SH-SY5Y (cell line): ENCODE results near the gene PSME1.

Experiments
- GATA2 ChIP-seq: IDR thresholded peaks from 2 replicates; pipeline ENCODE4 v1.6.1; 2011; ENCODE audit warnings: mild to moderate bottlenecking, low read depth, low read length
- GATA3 ChIP-seq: IDR thresholded peaks from 2 replicates; pipeline ENCODE4 v1.6.1; 2011; ENCODE audit warnings: low read depth, mild to moderate bottlenecking, low read length, moderate library complexity

Gene PSME1

DNA sequence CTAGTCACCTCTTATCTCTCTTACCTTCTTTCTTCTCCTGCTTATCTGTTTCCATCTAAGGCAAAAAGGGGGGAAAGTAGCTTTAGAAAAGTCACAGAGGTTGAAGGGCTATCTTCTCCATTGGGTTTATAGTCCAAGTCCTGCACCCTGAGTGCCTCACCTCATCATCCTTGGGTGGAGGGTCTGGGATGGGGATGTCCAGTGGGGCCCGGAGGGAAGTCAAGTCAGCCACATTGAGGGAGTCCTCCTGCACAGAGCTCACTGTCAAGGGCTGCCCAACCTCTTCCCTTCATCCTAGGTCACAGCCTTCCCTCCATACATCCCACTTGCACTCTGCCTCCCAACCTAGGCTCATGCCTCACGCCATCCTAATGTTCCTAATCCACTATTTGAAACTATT, 9.2 kb downstream of the PSME1 start:
- TF ChIP-seq GATA2 (no peak), GATA3 (no peak)

DNA sequence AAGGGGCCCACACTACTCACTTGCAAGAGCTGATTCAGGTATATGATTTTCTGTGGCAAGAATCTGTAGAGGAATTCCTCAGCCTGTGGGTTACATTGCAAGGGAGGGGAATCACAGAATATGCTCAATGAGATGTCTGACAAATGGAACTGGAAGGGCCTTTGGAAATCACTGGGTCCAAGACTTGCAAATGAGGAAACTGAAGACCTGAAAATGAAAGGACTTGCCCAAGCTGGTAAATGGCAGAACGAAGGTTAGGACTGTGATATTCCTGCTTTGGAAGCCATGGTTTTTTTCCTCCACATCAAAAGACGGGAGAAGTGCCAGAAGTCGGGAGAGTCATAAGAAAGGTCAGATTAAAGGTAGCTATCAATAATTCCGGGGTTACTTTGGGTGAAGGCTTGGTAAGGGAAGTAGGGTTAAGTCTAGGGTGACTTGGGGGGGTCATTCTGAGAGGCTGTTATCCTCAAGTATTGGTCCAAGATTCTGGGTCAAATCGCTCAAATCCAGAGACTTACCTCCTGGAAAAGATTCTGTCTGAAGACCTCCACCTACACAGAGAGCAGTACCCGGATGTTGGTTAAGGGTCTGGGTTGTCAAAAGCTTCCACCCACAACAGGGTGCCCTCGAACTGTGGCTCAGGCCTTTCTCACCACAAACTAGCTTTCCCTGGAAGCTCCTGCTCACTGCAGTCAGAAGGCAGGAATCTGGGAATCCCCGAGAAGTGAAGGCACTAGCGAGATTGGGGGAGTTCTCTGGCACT, 9.9 kb downstream of the PSME1 start:
- TF ChIP-seq GATA2 (no peak), GATA3 (no peak)

DNA sequence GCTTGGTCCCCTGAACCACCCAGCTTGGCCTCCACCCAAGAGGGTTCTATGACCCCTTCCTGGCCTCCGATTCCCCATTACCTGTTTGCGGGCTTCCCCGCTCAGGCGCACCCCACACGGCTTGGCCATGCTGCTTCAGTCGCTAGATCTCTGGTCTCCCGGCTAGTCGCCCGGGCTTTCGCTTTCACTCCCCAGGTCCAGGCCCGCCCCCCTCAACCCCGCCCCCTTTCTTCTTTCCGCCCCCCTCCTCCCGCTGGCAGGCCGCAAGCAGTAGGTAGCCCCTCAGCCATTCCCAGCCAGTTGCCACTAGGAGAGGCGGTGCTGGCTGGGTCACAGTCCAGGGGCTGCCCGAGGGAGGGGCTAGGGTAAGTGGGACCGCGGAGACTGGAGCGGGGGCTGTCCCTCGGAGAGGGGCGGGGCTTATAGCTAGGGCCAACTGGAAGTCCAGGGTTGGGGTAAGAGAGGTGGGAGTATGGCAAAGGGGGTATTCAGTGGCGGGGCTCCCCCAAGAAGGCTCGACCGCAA, 10.5 kb downstream of the PSME1 start, which contains the start of gene PSME2:
Gene PSME2 (minus strand): TSS at position 158 of the 525 bp plus-strand sequence. CDS start 29 bp downstream, at position 129.
- TF ChIP-seq GATA2 = no peak
- TF ChIP-seq GATA3 = no peak

DNA sequence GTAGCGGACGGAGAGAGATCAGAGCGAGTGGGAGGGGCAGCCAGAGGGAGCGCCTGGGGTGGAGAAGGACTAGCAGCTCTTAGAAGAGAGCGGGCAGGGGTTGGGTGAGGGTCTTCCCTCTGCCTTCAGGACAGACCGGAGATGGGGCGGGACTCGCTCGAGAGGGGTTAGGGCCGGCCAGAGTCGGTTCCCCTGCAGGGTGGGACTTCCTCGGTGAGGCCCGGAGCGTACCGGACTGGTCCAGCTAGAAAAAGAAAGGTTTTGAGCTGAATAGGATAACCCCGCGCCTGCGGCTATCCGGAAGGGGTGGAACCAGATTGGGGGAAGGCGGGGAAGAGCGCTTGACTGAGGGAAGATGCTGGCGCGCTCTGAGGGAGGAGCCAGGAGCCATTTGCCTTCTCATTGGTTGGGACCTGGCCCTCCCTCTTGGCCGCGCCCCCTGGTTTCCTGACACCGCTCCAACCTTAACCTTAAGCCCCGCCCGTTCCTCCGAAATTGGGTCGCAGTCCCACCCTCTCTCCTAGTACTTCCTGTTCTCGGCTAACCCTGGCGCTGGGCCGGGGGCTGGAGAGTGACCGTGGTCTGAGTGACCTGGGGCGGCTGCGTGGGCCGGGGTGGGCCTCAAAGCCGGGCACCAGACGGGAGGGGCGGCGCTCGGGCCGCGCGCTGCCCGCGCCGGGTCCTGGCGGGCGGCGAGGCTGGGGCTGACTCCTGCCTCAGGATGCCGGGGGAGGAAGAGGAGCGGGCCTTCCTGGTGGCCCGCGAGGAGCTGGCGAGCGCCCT, 11.2 kb downstream of the PSME1 start, which contains the start of gene RNF31:
Gene RNF31 (plus strand): TSS at position 521 of the 783 bp plus-strand sequence. CDS start 201 bp downstream, at position 722.
- TF ChIP-seq GATA3 = no peak

DNA sequence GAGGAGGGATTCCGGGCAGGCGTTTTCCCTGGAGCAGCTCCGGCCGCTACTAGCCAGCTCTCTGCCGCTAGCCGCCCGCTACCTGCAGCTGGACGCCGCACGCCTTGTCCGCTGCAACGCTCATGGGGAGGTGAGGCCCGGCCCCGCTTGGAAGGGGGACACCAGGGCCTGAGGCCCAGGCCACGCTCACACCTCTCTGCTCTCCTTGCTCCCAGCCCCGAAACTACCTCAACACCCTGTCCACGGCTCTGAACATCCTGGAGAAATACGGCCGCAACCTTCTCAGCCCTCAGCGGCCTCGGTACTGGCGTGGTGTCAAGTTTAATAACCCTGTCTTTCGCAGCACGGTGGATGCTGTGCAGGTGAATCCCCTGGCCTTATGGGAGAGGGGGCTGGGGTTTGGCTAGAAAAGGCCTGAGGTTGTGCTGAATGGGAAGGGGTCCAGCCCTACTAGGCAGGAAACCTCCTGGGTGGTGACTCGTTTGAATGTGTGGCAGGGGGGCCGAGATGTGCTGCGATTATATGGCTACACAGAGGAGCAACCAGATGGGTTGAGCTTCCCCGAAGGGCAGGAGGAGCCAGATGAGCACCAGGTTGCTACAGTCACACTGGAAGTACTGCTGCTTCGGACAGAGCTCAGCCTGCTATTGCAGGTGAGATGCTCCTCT, 11.9 kb downstream of the PSME1 start:
- no peak for TF ChIP-seq GATA3
- no peak for TF ChIP-seq GATA2

DNA sequence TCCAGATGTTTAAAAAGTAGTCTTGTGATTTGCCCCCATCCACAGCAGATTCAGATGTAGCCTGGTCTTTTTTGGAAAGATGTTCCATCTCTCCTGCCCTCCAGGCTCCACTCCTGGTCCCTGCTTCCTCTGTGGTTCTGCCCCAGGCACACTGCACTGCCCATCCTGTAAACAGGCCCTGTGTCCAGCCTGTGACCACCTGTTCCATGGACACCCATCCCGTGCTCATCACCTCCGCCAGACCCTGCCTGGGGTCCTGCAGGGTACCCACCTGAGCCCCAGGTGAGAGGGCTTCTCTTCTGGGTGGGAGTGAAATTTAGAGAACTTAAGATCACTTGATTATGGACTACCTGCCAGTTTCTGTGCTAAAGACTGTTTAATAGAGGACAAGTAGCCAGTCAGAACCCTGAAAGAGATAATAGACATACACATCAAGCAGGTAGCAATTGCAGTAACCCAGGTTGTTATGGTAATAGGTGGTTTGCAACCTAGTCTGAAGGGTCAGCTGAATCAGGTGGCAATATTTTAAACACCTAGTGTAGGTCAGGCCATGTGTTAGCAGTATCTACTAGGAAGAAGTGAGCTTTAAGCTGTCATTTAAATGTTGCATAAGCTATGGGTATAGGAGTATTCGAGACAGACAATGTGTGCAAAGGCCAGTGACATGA, 13.4 kb downstream of the PSME1 start:
- TF ChIP-seq GATA2 (no peak), GATA3 (no peak)

DNA sequence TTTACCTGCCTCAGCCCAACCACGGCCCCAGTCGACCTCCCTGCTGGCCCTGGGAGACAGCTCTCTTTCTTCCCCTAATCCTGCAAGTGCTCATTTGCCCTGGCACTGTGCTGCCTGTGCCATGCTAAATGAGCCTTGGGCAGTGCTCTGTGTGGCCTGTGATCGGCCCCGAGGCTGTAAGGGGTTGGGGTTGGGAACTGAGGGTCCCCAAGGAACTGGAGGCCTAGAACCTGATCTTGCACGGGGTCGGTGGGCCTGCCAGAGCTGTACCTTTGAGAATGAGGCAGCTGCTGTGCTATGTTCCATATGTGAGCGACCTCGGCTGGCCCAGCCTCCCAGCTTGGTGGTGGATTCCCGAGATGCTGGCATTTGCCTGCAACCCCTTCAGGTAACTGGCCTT, 14.1 kb downstream of the PSME1 start:
- no peak for TF ChIP-seq GATA3

DNA sequence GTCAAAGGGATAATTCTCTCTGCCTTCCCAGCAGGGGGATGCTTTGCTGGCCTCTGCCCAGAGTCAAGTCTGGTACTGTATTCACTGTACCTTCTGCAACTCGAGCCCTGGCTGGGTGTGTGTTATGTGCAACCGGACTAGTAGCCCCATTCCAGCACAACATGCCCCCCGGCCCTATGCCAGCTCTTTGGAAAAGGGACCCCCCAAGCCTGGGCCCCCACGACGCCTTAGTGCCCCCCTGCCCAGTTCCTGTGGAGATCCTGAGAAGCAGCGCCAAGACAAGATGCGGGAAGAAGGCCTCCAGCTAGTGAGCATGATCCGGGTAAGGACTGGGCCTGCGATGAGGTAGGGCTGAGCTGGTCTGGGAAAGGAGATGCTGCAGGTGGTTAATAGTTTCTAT, 14.6 kb downstream of the PSME1 start:
- no peak for TF ChIP-seq GATA2
- TF ChIP-seq GATA3 = no peak

DNA sequence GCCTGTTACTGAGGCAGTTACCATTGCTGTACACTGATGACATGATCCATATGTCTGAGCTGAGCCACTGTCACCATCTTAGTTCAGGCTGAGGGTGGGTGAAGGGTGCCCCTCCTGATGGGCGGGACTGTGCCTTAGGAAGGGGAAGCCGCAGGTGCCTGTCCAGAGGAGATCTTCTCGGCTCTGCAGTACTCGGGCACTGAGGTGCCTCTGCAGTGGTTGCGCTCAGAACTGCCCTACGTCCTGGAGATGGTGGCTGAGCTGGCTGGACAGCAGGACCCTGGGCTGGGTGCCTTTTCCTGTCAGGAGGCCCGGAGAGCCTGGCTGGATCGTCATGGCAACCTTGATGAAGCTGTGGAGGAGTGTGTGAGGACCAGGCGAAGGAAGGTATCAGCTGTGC, 15.0 kb downstream of the PSME1 start:
- TF ChIP-seq GATA3 = no peak
- no peak for TF ChIP-seq GATA2

DNA sequence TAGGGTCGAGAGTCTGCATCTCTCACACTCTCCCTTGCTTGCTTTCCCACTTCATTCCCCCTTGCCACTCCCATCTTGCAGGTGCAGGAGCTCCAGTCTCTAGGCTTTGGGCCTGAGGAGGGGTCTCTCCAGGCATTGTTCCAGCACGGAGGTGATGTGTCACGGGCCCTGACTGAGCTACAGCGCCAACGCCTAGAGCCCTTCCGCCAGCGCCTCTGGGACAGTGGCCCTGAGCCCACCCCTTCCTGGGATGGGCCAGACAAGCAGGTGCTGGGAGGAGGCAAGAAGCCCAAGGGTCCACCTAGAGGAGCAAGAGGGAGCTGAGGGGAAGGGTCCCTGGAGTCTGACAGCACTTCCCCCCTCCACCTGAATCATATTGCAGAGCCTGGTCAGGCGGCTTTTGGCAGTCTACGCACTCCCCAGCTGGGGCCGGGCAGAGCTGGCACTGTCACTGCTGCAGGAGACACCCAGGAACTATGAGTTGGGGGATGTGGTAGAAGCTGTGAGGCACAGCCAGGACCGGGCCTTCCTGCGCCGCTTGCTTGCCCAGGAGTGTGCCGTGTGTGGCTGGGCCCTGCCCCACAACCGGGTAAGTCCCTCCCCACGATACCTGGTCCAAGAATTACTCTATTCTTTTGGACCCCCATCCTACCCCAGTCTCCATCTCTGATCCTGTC, 15.5 kb downstream of the PSME1 start:
- TF ChIP-seq GATA3 (no peak), GATA2 (no peak)

DNA sequence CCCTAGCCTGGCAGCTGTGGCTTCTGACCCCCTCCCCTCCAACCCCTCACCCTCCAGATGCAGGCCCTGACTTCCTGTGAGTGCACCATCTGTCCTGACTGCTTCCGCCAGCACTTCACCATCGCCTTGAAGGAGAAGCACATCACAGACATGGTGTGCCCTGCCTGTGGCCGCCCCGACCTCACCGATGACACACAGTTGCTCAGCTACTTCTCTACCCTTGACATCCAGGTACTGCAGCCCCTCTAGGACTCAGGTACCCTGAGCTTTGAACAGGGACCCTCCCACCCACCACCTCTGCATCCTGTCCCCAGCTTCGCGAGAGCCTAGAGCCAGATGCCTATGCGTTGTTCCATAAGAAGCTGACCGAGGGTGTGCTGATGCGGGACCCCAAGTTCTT, 19.1 kb downstream of the PSME1 start:
- TF ChIP-seq GATA2 (no peak), GATA3 (no peak)

DNA sequence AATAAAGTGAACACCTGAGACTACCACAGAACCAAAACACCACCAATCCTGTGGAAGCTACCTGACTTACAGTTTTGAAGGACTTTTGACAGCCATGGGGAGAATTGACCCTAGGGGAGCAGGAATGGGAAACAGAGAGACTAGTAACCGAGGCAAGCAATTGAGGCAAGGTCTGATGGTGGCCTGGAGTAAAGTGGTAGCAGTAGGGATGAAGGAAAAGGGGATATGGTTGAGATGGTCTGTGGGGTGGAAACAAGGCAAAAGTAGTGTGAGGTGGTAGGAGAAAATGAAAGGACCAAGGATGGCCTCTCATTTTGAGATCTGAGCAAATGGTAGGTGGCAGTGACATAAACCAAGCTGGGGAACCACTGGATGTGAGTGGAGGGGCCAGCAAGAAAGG, 20.8 kb downstream of the PSME1 start:
- no peak for TF ChIP-seq GATA3
- TF ChIP-seq GATA2 = no peak

DNA sequence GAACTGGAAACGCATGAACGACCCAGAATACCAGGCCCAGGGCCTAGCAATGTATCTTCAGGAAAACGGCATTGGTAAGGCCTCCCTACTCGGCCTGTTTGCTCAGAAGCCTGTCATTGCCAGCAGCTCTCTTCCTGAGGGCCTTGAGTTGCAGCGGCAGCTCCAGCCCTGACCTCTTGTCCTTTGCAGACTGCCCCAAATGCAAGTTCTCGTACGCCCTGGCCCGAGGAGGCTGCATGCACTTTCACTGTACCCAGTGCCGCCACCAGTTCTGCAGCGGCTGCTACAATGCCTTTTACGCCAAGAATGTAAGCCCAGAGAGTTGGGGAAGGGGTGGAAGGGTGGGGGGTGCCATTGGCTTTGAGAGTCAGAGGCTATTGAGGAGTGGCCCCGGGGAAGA, 21.3 kb downstream of the PSME1 start:
- no peak for TF ChIP-seq GATA2
- TF ChIP-seq GATA3 = no peak
